Hepatocyte (in vitro differentiated cells): ENCODE data around the gene DNMT1.

ENCODE experiments used
- EZH2phosphoT487 ChIP-seq: fragments of 200-600 bp; sonication (generic); IDR thresholded peaks from one replicate; pipeline ENCODE4 v1.6.1; 2018; ENCODE audit warnings: antibody characterized with exemption, mild to moderate bottlenecking, low read depth, moderate library complexity; ENCODE audit not compliant: unreplicated experiment, severe bottlenecking
- TF ChIP-seq, protein P1 (sequence below): fragments of 200-600 bp; sonication (generic); IDR thresholded peaks from 2 replicates; pipeline ENCODE4 v1.5.1; 2016; ENCODE audit warnings: antibody characterized with exemption, mild to moderate bottlenecking; ENCODE audit not compliant: poor library complexity

DNA sequence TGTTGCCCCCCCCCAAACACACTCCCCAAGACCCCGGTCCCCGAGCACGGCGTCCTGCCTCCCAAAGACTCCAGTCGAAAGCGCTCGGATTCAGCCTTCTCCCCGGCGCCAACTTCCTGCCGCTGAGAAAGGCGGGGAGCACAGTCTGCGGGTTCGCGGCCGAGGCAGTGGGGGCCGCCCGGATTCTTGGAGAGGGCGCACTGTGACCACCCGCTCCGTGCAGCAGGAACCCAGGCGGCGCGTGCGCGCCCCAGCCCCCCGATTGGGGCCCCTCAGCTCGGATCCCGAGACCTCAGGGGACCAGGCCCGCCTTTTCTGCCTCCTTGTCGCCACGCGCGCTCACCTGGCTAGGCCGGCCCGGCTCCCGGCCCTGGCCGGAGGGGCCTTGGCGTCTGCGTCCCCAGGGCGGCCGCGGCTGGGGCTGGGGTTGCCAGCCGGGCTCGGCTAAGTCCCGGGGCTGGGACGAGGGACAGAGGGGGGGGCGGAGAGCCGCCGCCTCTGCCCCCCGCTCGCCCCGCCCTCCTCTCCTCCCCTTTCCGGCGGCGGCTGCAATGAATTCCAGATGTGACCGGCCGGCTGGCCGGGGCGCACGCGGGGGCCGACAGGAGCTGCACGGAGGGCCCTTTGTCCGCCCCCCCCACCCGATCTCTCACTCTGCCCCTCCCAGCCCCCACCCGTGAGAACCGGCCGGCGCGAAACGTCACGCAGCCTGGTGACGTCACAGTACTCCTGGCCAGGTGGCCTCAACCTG lies 36.3 kb upstream of the DNMT1 start, which contains the start of gene S1PR2:
- TF ChIP-seq, protein P1, sequence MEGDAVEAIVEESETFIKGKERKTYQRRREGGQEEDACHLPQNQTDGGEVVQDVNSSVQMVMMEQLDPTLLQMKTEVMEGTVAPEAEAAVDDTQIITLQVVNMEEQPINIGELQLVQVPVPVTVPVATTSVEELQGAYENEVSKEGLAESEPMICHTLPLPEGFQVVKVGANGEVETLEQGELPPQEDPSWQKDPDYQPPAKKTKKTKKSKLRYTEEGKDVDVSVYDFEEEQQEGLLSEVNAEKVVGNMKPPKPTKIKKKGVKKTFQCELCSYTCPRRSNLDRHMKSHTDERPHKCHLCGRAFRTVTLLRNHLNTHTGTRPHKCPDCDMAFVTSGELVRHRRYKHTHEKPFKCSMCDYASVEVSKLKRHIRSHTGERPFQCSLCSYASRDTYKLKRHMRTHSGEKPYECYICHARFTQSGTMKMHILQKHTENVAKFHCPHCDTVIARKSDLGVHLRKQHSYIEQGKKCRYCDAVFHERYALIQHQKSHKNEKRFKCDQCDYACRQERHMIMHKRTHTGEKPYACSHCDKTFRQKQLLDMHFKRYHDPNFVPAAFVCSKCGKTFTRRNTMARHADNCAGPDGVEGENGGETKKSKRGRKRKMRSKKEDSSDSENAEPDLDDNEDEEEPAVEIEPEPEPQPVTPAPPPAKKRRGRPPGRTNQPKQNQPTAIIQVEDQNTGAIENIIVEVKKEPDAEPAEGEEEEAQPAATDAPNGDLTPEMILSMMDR = no peak
- TF ChIP-seq EZH2phosphoT487 = no peak
